H1 (cell line): ENCODE data around the gene UBIAD1. TPM values are rescaled to one million over a fixed set of nuclear protein-coding genes. Genes with fewer than 3 reads are reported as not detected.
"Not testable (repeated sequence)": the region's sequence is repeated elsewhere in the genome, so short reads cannot be mapped to it uniquely, and the experiment has no call there.

Experiments used
- CTCF ChIA-PET: fragments of 300-600 bp; sonication (Branson Sonifier 250); formaldehyde crosslinking; loops from one replicate; lab custom pipeline; 2021; ENCODE audit not compliant: partially characterized antibody; lab: Charles Lee
- POLR2A ChIA-PET: fragments of 300-600 bp; sonication (Branson Sonifier 250); formaldehyde crosslinking; loops from one replicate; lab custom pipeline; 2021; ENCODE audit warnings: inconsistent platforms; ENCODE audit not compliant: partially characterized antibody; lab: Charles Lee
- DNase-seq, 2 experiments: peaks; one replicate each; pipeline versions ENCODE4 v3.0.0 to v3.0.0-alpha.2; 2010 to 2022; ENCODE audit warnings: low spot score in 2 of 2, low read depth in 1 of 2, mixed read lengths in 1 of 2
- FAIRE-seq: peaks from 2 replicates; lab custom pipeline; 2011; peaks lifted over from hg19 to GRCh38; lab: Jason Lieb, UNC
- H2AFZ ChIP-seq: 2 replicates; pipeline ENCODE4 v1.8.1; 2012; ENCODE audit warnings: low read length, inconsistent platforms
- H2AK5ac ChIP-seq: 2 replicates; pipeline ENCODE4 v1.6.1; 2013; ENCODE audit warnings: low read depth, low read length
- H2BK120ac ChIP-seq: replicated peaks from 2 replicates; pipeline ENCODE3; 2013; ENCODE audit warnings: low read depth, low read length, inconsistent platforms
- H2BK12ac ChIP-seq: 2 replicates; pipeline ENCODE4 v1.6.1; 2013; ENCODE audit warnings: low read depth, low read length
- H2BK15ac ChIP-seq: 2 replicates; pipeline ENCODE4 v1.6.1; 2013; ENCODE audit warnings: low read length
- H2BK20ac ChIP-seq: 2 replicates; pipeline ENCODE4 v1.6.1; 2013; ENCODE audit warnings: low read length
- H2BK5ac ChIP-seq: 2 replicates; pipeline ENCODE4 v1.6.1; 2013; ENCODE audit warnings: low read depth, low read length
- H3K14ac ChIP-seq: 2 replicates; pipeline ENCODE4 v1.6.1; 2013; ENCODE audit warnings: inconsistent platforms; ENCODE audit not compliant: insufficient read length
- H3K18ac ChIP-seq: 2 replicates; pipeline ENCODE4 v1.6.1; 2013; ENCODE audit warnings: low read length; ENCODE audit errors: extremely low read depth
- H3K23ac ChIP-seq: 2 replicates; pipeline ENCODE4 v1.6.1; 2013; ENCODE audit warnings: inconsistent platforms; ENCODE audit not compliant: insufficient read length
- H3K23me2 ChIP-seq: 2 replicates; pipeline ENCODE4 v1.6.1; 2013; ENCODE audit warnings: low read depth, low read length
- H3K27ac ChIP-seq: 2 replicates; pipeline ENCODE4 v1.6.1; 2011; ENCODE audit warnings: low read depth, low read length, inconsistent platforms
- H3K27me3 ChIP-seq, 4 experiments: replicated peaks in 1 of 4; 1 replicate in 1 of 4; 2 replicates in 3 of 4; pipeline versions ENCODE4 v1.6.1 to v1.8.1; 2011 to 2013; ENCODE audit warnings: low read length in 3 of 4, mild to moderate bottlenecking in 3 of 4, inconsistent platforms in 2 of 4, mixed read lengths in 2 of 4, moderate library complexity in 1 of 4; ENCODE audit not compliant: control insufficient read depth in 3 of 4, insufficient read depth in 3 of 4; ENCODE audit errors: extremely low read depth in 1 of 4
- H3K36me3 ChIP-seq, 4 experiments: 2 replicates each; pipeline versions ENCODE4 v1.6.1 to v1.8.1; 2011 to 2013; ENCODE audit warnings: mild to moderate bottlenecking in 4 of 4, low read length in 3 of 4, moderate library complexity in 2 of 4, control low read depth in 1 of 4, inconsistent platforms in 1 of 4; ENCODE audit not compliant: insufficient read depth in 4 of 4, control insufficient read depth in 2 of 4
- H3K4ac ChIP-seq: replicated peaks from 2 replicates; pipeline ENCODE3; 2013; ENCODE audit warnings: low read length, low read depth, mixed read lengths, inconsistent platforms; ENCODE audit not compliant: insufficient read length
- H3K4me1 ChIP-seq, 4 experiments: replicated peaks in 1 of 4; 1 replicate in 1 of 4; 2 replicates in 3 of 4; pipeline versions ENCODE4 v1.6.1 to v1.8.1; 2011 to 2013; ENCODE audit warnings: low read length in 3 of 4, inconsistent platforms in 2 of 4, mixed read lengths in 1 of 4; ENCODE audit not compliant: insufficient read depth in 4 of 4, control insufficient read depth in 3 of 4
- H3K4me2 ChIP-seq, 2 experiments: 2 replicates each; pipeline versions ENCODE4 v1.6.1 to v1.8.1; 2011 to 2013; ENCODE audit warnings: low read depth in 2 of 2, low read length in 2 of 2, control low read depth in 1 of 2, inconsistent platforms in 1 of 2, mild to moderate bottlenecking in 1 of 2; ENCODE audit not compliant: insufficient read depth in 1 of 2
- H3K4me3 ChIP-seq, 4 experiments: fragments of 200-600, 300-600 bp in 1 of 4; sonication (generic), shearing (Covaris generic), sonication (Bioruptor Twin) in 1 of 4; 2 replicates each; pipeline versions ENCODE4 v1.5.1 to v1.8.1; 2011 to 2016; ENCODE audit warnings: low read length in 4 of 4, low read depth in 3 of 4, control low read depth in 2 of 4, inconsistent platforms in 2 of 4, mild to moderate bottlenecking in 2 of 4, mixed read lengths in 1 of 4, moderate library complexity in 1 of 4; ENCODE audit not compliant: insufficient read depth in 2 of 4; ENCODE audit errors: extremely low read depth in 1 of 4
- H3K56ac ChIP-seq: replicated peaks from 2 replicates; pipeline ENCODE3; 2013; ENCODE audit warnings: low read depth, mild to moderate bottlenecking, mixed read lengths, low read length, inconsistent platforms; ENCODE audit not compliant: insufficient read length
- H3K79me1 ChIP-seq: 2 replicates; pipeline ENCODE4 v1.6.1; 2013; ENCODE audit warnings: low read depth, low read length, control low read depth
- H3K79me2 ChIP-seq, 2 experiments: 2 replicates each; pipeline versions ENCODE4 v1.6.1 to v1.8.1; 2012 to 2013; ENCODE audit warnings: low read length in 2 of 2, mild to moderate bottlenecking in 2 of 2, inconsistent platforms in 1 of 2; ENCODE audit not compliant: insufficient read depth in 2 of 2, control insufficient read depth in 1 of 2
- H3K9ac ChIP-seq, 4 experiments: replicated peaks in 1 of 4; 1 replicate in 1 of 4; 2 replicates in 3 of 4; pipeline versions ENCODE4 v1.6.1 to v1.8.1; 2011 to 2013; ENCODE audit warnings: low read depth in 3 of 4, low read length in 3 of 4, control low read depth in 2 of 4, mild to moderate bottlenecking in 2 of 4, moderate library complexity in 2 of 4, inconsistent platforms in 1 of 4; ENCODE audit errors: extremely low read depth in 1 of 4
- H3K9me3 ChIP-seq, 2 experiments: 2 replicates each; pipeline versions ENCODE4 v1.6.1 to v1.8.1; 2012 to 2013; ENCODE audit warnings: mild to moderate bottlenecking in 2 of 2, moderate library complexity in 2 of 2, control low read depth in 1 of 2, inconsistent platforms in 1 of 2, low read depth in 1 of 2, low read length in 1 of 2, mixed read lengths in 1 of 2; ENCODE audit not compliant: insufficient read depth in 2 of 2
- H4K20me1 ChIP-seq, 2 experiments: replicated peaks in 1 of 2; 2 replicates each; pipeline versions ENCODE3 to v1.8.1; 2011 to 2013; ENCODE audit warnings: inconsistent platforms in 2 of 2, low read length in 2 of 2, mild to moderate bottlenecking in 1 of 2; ENCODE audit not compliant: insufficient read depth in 2 of 2, control insufficient read depth in 1 of 2
- H4K5ac ChIP-seq: 2 replicates; pipeline ENCODE4 v1.6.1; 2013; ENCODE audit warnings: low read length, low read depth, mixed read lengths, inconsistent platforms; ENCODE audit not compliant: insufficient read length
- H4K8ac ChIP-seq: 2 replicates; pipeline ENCODE4 v1.8.0; 2013; ENCODE audit warnings: mild to moderate bottlenecking, moderate library complexity, low read length, inconsistent platforms; ENCODE audit not compliant: insufficient read depth; ENCODE audit errors: extremely low read depth
- H4K91ac ChIP-seq: replicated peaks from 2 replicates; pipeline ENCODE3; 2013; ENCODE audit warnings: low read length, mixed read lengths, inconsistent platforms; ENCODE audit not compliant: insufficient read length
- BRCA1 ChIP-seq: IDR thresholded peaks from 2 replicates; pipeline ENCODE4 v1.6.1; 2012; ENCODE audit warnings: low read depth, low read length, improper control_type of control experiment
- KDM1A ChIP-seq: fragments of 200-600, 300-600 bp; sonication (generic); IDR thresholded peaks from 2 replicates; pipeline ENCODE4 v1.7.1; 2016; ENCODE audit warnings: mild to moderate bottlenecking, low read length, borderline replicate concordance
- WGBS, 2 experiments: shearing (Covaris generic) in 1 of 2; methylation state at CpG; one replicate each; pipeline versions ENCODE4 v1.1.6 to v1.1.7; 2013 to 2015; ENCODE audit warnings: low lambda C conversion rate in 2 of 2, mixed read lengths in 2 of 2, inconsistent platforms in 1 of 2, low coverage in 1 of 2, missing lambda C conversion rate in 1 of 2; ENCODE audit not compliant: insufficient replicate concordance in 2 of 2, insufficient coverage in 1 of 2, insufficient read length in 1 of 2; ENCODE audit errors: extremely low coverage in 1 of 2, missing lambda C conversion rate in 1 of 2; 5-methylcytosine and 5-hydroxymethylcytosine counted together
- polyA plus RNA-seq, 7 experiments: library from polyadenylated mRNA; depleted of rRNA in 3 of 7; stranded (reverse) in 5 of 7; unstranded in 2 of 7; fragments of >200 nt in 5 of 7; fragments of 200-250 nt in 2 of 7; gene quantifications; 1 replicate in 5 of 7; 2 replicates in 1 of 7; 4 replicates in 1 of 7; pipeline versions ENCODE4 v1.2.1 to v1.2.3, GENCODE V29; 2011 to 2013; ENCODE audit warnings: missing spikeins in 2 of 7, mixed read lengths in 2 of 7
- total RNA-seq: library from RNA; stranded (reverse); fragmentation: NEBNext Ultra II Directional; extraction: Animal tissue kit (Norgen Biotek cat#: 25700); gene quantifications from 2 replicates; pipeline ENCODE4 v1.2.1, GENCODE V29; 2021

UBIAD1 gene
- total and polyA plus RNA-seq, 2 of the 8 experiments (the other 6 are each of a cell fraction or from before 2014, with no cell fraction given), result 23.4 to 26.6 TPM

DNA sequence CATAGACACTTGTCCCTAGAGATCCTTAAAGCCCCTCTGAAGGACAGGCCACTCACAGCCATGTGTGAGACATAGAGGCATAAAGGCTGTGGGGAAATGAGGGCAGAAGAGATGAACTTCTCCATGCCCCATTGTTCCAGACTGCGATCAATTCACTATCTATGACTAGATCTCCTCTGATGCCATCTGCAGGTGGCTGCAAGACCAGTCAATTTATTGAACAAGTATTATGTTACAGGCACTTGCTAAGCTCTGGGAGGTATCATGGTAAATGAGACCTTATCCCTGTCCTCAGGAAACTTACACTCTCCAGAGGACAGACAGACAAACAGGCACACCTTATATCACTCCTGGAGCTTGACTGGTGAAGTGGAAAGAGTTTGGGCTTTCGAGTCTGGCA is 22.9 kb downstream of the UBIAD1 start (continued):
- TF ChIP-seq KDM1A (no peak), BRCA1 (no peak)

DNA sequence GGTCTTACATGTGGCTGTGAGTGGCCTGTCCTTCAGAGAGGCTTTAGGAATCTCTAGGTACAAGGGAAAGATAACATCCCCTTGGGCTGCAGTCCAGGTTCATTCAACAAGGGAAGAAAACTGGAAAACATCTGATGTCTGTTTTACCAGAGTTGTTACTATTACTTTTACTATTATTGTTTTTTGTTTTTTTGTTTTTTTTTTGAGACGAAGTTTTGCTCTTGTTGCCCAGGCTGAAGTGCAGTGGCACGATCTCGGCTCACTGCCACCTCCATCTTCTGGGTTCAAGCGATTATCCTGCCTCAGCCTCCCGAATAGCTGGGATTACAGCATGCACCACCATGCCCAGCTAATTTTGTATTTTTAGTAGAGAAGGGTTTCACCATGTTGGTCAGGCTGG is 24.8 kb downstream of the UBIAD1 start:
- CTCF ChIA-PET, H3K18ac ChIP-seq: not testable (repeated sequence)

More for the DNA sequence above, 24.8 kb downstream of the UBIAD1 start:
- not testable (repeated sequence) for H2AK5ac ChIP-seq, H3K4ac ChIP-seq, H4K5ac ChIP-seq, H3K56ac ChIP-seq, DNase-seq, H3K23ac ChIP-seq, H2BK5ac ChIP-seq, H2BK120ac ChIP-seq, H4K8ac ChIP-seq, H3K27ac ChIP-seq, H2BK15ac ChIP-seq, H3K79me2 ChIP-seq, H3K9ac ChIP-seq, FAIRE-seq, H3K9me3 ChIP-seq, H3K36me3 ChIP-seq, H4K91ac ChIP-seq, H3K27me3 ChIP-seq, H3K79me1 ChIP-seq, H3K23me2 ChIP-seq, H2BK12ac ChIP-seq, H3K14ac ChIP-seq, H2BK20ac ChIP-seq, H2AFZ ChIP-seq, H3K4me3 ChIP-seq, H3K4me2 ChIP-seq, H4K20me1 ChIP-seq
- POLR2A ChIA-PET, result interaction anchor here (2.3 kb wide), 1 partner anchor 14 kb away, joined by 5 read pairs; no protein-coding TSS in a partner anchor
- H3K4me1 ChIP-seq, result peaks cover 0 to 10% (median 5%) of the 10 kb centered on the region in 4 experiments; a peak in 6 of 7 replicates
- 92% methylated on average over 5 of the region's 5 CpGs; no CpG with 5 or more reads in 1 of the 2 experiments for WGBS, 2 experiments
